Activated CD4-positive, alpha-beta memory T cell treated with anti-CD3 and anti-CD28 coated beads, Interleukin-2, amount 10 ng/mL, durations not matched to agents 7 days and 5 days (primary cell): ENCODE measurements around the gene GNAL. TPM values are rescaled to one million over a fixed set of nuclear protein-coding genes. Genes with fewer than 3 reads are reported as not detected.

ENCODE experiments used
- CTCF ChIA-PET: fragments of 350-600 bp; sonication (Branson Sonifier 250); formaldehyde crosslinking; loops from one replicate; lab custom pipeline; 2021; ENCODE audit warnings: antibody characterized with exemption, inconsistent platforms; lab: Charles Lee
- POLR2A ChIA-PET: fragments of 350-600 bp; sonication (Branson Sonifier 250); formaldehyde crosslinking; loops from one replicate; lab custom pipeline; 2021; ENCODE audit warnings: antibody characterized with exemption; lab: Charles Lee
- DNase-seq: peaks from one replicate; pipeline ENCODE4 v3.0.0-alpha.2; 2020
- H3K27ac Mint-ChIP-seq: one replicate; pipeline ENCODE4 v1.8.0; 2021; ENCODE audit warnings: mild to moderate bottlenecking, mixed read lengths
- H3K27me3 Mint-ChIP-seq: one replicate; pipeline ENCODE4 v1.8.0; 2021; ENCODE audit warnings: mixed read lengths
- H3K36me3 Mint-ChIP-seq: one replicate; pipeline ENCODE4 v1.8.0; 2021; ENCODE audit warnings: low read depth, mixed read lengths
- H3K4me1 Mint-ChIP-seq: one replicate; pipeline ENCODE4 v1.8.0; 2021; ENCODE audit warnings: mixed read lengths
- H3K4me3 Mint-ChIP-seq: one replicate; pipeline ENCODE4 v1.8.0; 2021; ENCODE audit warnings: mild to moderate bottlenecking, mixed read lengths
- H3K9me3 Mint-ChIP-seq: one replicate; pipeline ENCODE4 v1.8.0; 2021; ENCODE audit warnings: mixed read lengths
- total RNA-seq, 2 experiments: library from RNA; stranded (reverse); gene quantifications; one replicate each; pipeline ENCODE4 v1.2.3, GENCODE V29; 2021

GNAL gene
- total RNA-seq, 2 experiments from 2014 or later: 0.25 to 0.33 TPM

GRCh38 chr18:11811009-11811408, 121.9 kb downstream of the GNAL start:
- CTCF ChIA-PET: no interaction called here
- POLR2A ChIA-PET: no interaction called here
- Mint-ChIP-seq H3K4me3 (no peak overlapping the region), H3K27me3 (no peaks in the 10 kb centered on the region), H3K36me3 (no peaks in the 10 kb centered on the region), H3K4me1 (no peaks in the 10 kb centered on the region), H3K9me3 (no peaks in the 10 kb centered on the region), H3K27ac (no peak overlapping the region)
- DNase-seq: no peak

GRCh38 chr18:11817229-11817628, 128.2 kb downstream of the GNAL start:
- Mint-ChIP-seq H3K27ac (no peak overlapping the region), H3K27me3 (peaks cover 14% of the 10 kb centered on the region), H3K36me3 (no peaks in the 10 kb centered on the region), H3K9me3 (no peaks in the 10 kb centered on the region), H3K4me3 (no peak overlapping the region), H3K4me1 (no peaks in the 10 kb centered on the region)
- ChIA-PET CTCF (no interaction called here), POLR2A (no interaction called here)
- no peak for DNase-seq

GRCh38 chr18:11818486-11819203, 129.6 kb downstream of the GNAL start:
- H3K36me3 Mint-ChIP-seq: no peaks in the 10 kb centered on the region
- H3K27ac Mint-ChIP-seq: no peak overlapping the region
- H3K27me3 Mint-ChIP-seq: peaks cover 14% of the 10 kb centered on the region
- no peak for DNase-seq
- no peaks in the 10 kb centered on the region for H3K4me1 Mint-ChIP-seq
- CTCF ChIA-PET: no interaction called here
- H3K9me3 Mint-ChIP-seq: no peaks in the 10 kb centered on the region
- H3K4me3 Mint-ChIP-seq: no peak overlapping the region
- POLR2A ChIA-PET: no interaction called here

GRCh38 chr18:11819938-11820337, 130.9 kb downstream of the GNAL start:
- CTCF ChIA-PET: no interaction called here
- Mint-ChIP-seq H3K36me3 (no peaks in the 10 kb centered on the region), H3K27ac (no peak overlapping the region), H3K4me3 (no peak overlapping the region), H3K27me3 (peaks cover 14% of the 10 kb centered on the region), H3K9me3 (no peaks in the 10 kb centered on the region), H3K4me1 (no peaks in the 10 kb centered on the region)
- no peak for DNase-seq
- POLR2A ChIA-PET: no interaction called here

GRCh38 chr18:11820697-11821096, 131.6 kb downstream of the GNAL start:
- Mint-ChIP-seq H3K36me3 (no peaks in the 10 kb centered on the region), H3K9me3 (no peaks in the 10 kb centered on the region), H3K4me1 (no peaks in the 10 kb centered on the region), H3K4me3 (no peak overlapping the region), H3K27ac (no peak overlapping the region), H3K27me3 (peaks cover 14% of the 10 kb centered on the region)
- no peak for DNase-seq
- ChIA-PET CTCF (no interaction called here), POLR2A (no interaction called here)

GRCh38 chr18:11821208-11821607, 132.1 kb downstream of the GNAL start:
- Mint-ChIP-seq H3K4me1 (no peaks in the 10 kb centered on the region), H3K27me3 (peaks cover 14% of the 10 kb centered on the region), H3K36me3 (no peaks in the 10 kb centered on the region), H3K4me3 (no peak overlapping the region), H3K9me3 (no peaks in the 10 kb centered on the region), H3K27ac (no peak overlapping the region)
- CTCF ChIA-PET: no interaction called here
- DNase-seq: no peak
- POLR2A ChIA-PET: no interaction called here

GRCh38 chr18:11821643-11822237, 132.7 kb downstream of the GNAL start:
- H3K27me3 Mint-ChIP-seq: peaks cover 13% of the 10 kb centered on the region
- no peaks in the 10 kb centered on the region for H3K4me1 Mint-ChIP-seq
- ChIA-PET CTCF (no interaction called here), POLR2A (no interaction called here)
- H3K36me3 Mint-ChIP-seq: no peaks in the 10 kb centered on the region
- no peak overlapping the region for H3K27ac Mint-ChIP-seq
- no peaks in the 10 kb centered on the region for H3K9me3 Mint-ChIP-seq
- DNase-seq: no peak
- H3K4me3 Mint-ChIP-seq: no peak overlapping the region

GRCh38 chr18:11823545-11823944, 134.5 kb downstream of the GNAL start:
- no peak for DNase-seq
- H3K9me3 Mint-ChIP-seq: no peaks in the 10 kb centered on the region
- ChIA-PET CTCF (no interaction called here), POLR2A (no interaction called here)
- peaks cover 3% of the 10 kb centered on the region for H3K27me3 Mint-ChIP-seq
- no peak overlapping the region for H3K4me3 Mint-ChIP-seq
- H3K36me3 Mint-ChIP-seq: no peaks in the 10 kb centered on the region
- no peak overlapping the region for H3K27ac Mint-ChIP-seq
- H3K4me1 Mint-ChIP-seq: peaks cover 2% of the 10 kb centered on the region

- no peak overlapping the region for H3K27ac Mint-ChIP-seq
- ChIA-PET CTCF (no interaction called here), POLR2A (no interaction called here)
- no peak for DNase-seq
- H3K4me3 Mint-ChIP-seq: no peak overlapping the region
- no peaks in the 10 kb centered on the region for H3K9me3 Mint-ChIP-seq
- H3K36me3 Mint-ChIP-seq: no peaks in the 10 kb centered on the region
- no peaks in the 10 kb centered on the region for H3K27me3 Mint-ChIP-seq
- H3K4me1 Mint-ChIP-seq: peaks cover 4% of the 10 kb centered on the region
These were observed 137.8 kb downstream of the GNAL start for GRCh38 chr18:11826836-11827235.

- H3K27me3 Mint-ChIP-seq: no peaks in the 10 kb centered on the region
- no peak for DNase-seq
- CTCF ChIA-PET: no interaction called here
- H3K4me3 Mint-ChIP-seq: no peak overlapping the region
- POLR2A ChIA-PET: interaction anchor here (0.6 kb wide), 1 partner anchor 86 kb away, joined by 3 read pairs; no protein-coding TSS in a partner anchor
- peaks cover 4% of the 10 kb centered on the region for H3K4me1 Mint-ChIP-seq
- H3K9me3 Mint-ChIP-seq: no peaks in the 10 kb centered on the region
- no peaks in the 10 kb centered on the region for H3K36me3 Mint-ChIP-seq
- no peak overlapping the region for H3K27ac Mint-ChIP-seq
These were observed 139.8 kb downstream of the GNAL start for GRCh38 chr18:11828786-11829432.

- Mint-ChIP-seq H3K27ac (no peak overlapping the region), H3K27me3 (no peaks in the 10 kb centered on the region), H3K36me3 (no peaks in the 10 kb centered on the region), H3K4me1 (peaks cover 4% of the 10 kb centered on the region), H3K9me3 (no peaks in the 10 kb centered on the region), H3K4me3 (no peak overlapping the region)
- DNase-seq: no peak
- ChIA-PET CTCF (no interaction called here), POLR2A (no interaction called here)
These were observed 141.5 kb downstream of the GNAL start for GRCh38 chr18:11830585-11830984.

GRCh38 chr18:11831921-11832320, 142.9 kb downstream of the GNAL start:
- Mint-ChIP-seq H3K27ac (no peak overlapping the region), H3K4me1 (peaks cover 4% of the 10 kb centered on the region), H3K27me3 (no peaks in the 10 kb centered on the region), H3K9me3 (no peaks in the 10 kb centered on the region), H3K36me3 (no peaks in the 10 kb centered on the region), H3K4me3 (no peak overlapping the region)
- ChIA-PET POLR2A (no interaction called here), CTCF (no interaction called here)
- DNase-seq: no peak

GRCh38 chr18:11834772-11835171, 145.7 kb downstream of the GNAL start:
- no peaks in the 10 kb centered on the region for H3K36me3 Mint-ChIP-seq
- H3K4me1 Mint-ChIP-seq: no peaks in the 10 kb centered on the region
- no peak overlapping the region for H3K4me3 Mint-ChIP-seq
- DNase-seq: no peak
- ChIA-PET POLR2A (no interaction called here), CTCF (no interaction called here)
- H3K27me3 Mint-ChIP-seq: no peaks in the 10 kb centered on the region
- H3K27ac Mint-ChIP-seq: no peak overlapping the region
- no peaks in the 10 kb centered on the region for H3K9me3 Mint-ChIP-seq
